GM12875 (cell line): ENCODE results near the gene ZSWIM1.

ENCODE experiments used
- H3K4me3 ChIP-seq: one replicate; pipeline ENCODE4 v1.5.1; 2011; ENCODE audit warnings: low read depth, low read length, control low read depth
- TF ChIP-seq, protein P1 (sequence below): IDR thresholded peaks from 2 replicates; pipeline ENCODE4 v1.5.1; 2011; ENCODE audit warnings: low read depth, mild to moderate bottlenecking, control low read depth, inconsistent platforms, low read length, moderate library complexity, borderline replicate concordance; ENCODE audit not compliant: insufficient read depth

The ZSWIM1 gene

DNA sequence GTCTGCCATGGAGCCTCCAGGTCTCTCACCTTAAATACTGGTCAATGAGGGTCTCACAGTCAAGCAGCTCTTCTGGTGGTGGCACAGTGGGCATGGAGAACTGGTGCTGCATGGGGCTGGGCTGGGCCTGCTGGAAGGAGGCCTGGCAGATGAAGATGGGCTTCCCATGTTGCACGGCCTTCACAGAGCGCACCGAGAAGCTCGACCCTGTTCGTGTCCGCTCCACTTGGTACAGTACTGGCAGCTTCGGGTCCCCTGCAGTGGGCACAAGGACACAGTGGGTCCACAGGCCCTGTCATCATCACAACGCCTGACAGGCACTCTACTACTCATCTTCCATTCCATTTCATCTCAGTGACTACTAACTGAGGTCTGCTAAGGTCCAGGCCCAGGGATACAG, 32.6 kb upstream of the ZSWIM1 start:
- TF ChIP-seq, protein P1, sequence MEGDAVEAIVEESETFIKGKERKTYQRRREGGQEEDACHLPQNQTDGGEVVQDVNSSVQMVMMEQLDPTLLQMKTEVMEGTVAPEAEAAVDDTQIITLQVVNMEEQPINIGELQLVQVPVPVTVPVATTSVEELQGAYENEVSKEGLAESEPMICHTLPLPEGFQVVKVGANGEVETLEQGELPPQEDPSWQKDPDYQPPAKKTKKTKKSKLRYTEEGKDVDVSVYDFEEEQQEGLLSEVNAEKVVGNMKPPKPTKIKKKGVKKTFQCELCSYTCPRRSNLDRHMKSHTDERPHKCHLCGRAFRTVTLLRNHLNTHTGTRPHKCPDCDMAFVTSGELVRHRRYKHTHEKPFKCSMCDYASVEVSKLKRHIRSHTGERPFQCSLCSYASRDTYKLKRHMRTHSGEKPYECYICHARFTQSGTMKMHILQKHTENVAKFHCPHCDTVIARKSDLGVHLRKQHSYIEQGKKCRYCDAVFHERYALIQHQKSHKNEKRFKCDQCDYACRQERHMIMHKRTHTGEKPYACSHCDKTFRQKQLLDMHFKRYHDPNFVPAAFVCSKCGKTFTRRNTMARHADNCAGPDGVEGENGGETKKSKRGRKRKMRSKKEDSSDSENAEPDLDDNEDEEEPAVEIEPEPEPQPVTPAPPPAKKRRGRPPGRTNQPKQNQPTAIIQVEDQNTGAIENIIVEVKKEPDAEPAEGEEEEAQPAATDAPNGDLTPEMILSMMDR = no peak
- no peak overlapping the region for H3K4me3 ChIP-seq

DNA sequence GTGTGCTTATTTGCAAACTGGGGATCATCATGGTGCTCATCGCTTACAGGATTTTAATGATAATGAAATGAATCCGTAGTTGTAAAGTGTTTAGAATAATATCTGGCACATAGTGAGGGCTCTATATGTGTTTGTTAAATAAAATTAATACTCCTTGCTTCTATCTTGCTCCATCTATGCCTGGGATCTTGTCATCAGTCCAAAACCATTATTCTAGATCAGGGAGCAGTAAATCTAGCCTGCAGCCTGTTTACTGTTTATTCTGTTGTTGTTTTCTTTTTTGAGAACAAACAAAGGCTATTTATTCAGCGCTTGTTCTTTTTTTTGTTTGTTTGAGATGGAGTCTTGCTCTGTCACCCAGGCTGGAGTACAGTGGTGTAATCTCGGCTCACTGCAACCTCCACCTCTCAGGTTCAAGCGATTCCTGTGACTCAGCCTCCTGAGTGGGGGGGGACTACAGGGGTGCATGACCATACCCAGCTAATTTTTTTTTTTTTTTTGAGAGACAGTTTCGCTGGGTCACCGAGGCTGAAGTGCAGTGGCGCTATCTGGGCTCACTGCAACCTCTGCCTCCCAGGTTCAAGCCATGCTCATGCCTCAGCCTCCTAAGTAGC, 32.0 kb upstream of the ZSWIM1 start:
- TF ChIP-seq, protein P1 = no peak
- no peak overlapping the region for H3K4me3 ChIP-seq

DNA sequence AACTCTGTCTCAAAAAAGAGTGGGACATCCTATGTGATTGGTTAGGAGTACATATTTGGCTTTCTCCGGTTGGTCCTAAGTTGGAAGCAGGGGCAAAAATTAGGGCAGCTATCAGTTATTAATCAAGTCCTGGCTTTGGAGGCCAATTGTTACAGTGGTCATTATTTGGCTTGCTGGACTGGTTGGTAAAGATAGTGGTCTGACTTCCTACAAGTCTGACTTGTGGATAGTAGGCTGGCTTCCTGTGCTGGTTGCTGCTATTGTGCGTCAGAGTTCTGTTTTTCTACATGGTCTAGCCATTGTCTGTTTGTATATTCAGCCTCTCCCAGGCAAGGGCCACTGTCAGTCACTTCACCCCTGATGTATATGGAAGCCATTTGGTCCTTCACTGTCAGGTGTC, 30.8 kb upstream of the ZSWIM1 start:
- TF ChIP-seq, protein P1 = no peak

DNA sequence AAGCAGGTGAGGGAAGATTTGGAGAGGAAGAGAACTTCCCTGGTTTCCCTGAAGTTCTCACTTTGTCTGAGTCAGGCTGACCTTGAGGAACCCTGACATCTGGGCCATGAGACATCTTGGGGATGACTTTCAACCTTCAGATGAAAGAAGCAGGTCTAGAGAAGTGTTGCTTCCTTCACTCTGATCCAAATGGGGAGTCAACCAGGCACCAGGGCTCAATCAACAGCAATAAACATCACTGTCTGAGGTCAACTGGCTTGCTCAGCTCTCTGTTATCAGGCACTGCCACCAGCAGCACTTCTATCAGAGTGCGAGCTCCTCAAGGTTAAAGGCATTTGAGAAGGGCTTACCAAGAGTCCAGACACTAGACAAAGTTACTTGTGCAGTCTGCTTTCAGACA, 30.1 kb upstream of the ZSWIM1 start:
- TF ChIP-seq, protein P1 = no peak
- H3K4me3 ChIP-seq = no peak overlapping the region

More for the DNA sequence above, 30.8 kb upstream of the ZSWIM1 start:
- no peak overlapping the region for H3K4me3 ChIP-seq

DNA sequence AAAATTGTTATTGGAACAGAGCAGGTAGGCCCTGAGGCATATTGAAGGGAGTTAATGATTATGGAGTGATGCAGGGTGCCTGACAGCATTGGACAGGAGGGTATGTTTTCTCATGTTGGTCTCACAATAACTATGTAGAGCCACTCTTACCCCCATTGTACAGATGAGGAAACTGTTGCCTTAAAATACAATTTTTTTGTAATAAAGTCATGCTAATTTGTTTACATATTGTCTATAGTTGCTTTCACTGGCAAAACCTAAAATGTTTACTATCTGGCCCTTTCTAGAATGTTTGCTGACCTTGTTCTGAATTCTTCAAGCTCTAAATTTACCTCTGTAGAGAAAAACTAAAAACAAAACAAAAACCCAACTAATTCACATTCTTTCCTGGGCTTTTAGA, 29.5 kb upstream of the ZSWIM1 start:
- TF ChIP-seq, protein P1 = no peak
- no peak overlapping the region for H3K4me3 ChIP-seq

DNA sequence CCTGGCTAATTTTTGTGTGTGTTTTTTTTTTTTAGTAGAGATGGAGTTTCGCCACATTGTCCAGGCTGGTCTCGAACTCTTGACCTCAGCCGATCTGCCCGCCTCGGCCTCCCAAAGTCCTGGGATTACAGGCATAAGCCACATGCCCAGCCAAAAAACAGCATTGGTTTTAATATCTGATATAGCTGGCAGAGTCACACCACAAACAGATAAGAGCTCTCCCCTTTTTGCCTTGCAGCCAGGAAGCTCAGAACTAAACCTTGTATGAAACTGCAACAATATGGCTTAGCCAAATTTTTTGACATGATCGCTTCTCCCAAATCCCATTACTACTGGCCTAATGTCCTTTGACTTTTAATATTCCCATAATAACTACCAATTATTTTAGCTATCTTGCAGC, 28.7 kb upstream of the ZSWIM1 start:
- TF ChIP-seq, protein P1 = no peak
- no peak overlapping the region for H3K4me3 ChIP-seq

DNA sequence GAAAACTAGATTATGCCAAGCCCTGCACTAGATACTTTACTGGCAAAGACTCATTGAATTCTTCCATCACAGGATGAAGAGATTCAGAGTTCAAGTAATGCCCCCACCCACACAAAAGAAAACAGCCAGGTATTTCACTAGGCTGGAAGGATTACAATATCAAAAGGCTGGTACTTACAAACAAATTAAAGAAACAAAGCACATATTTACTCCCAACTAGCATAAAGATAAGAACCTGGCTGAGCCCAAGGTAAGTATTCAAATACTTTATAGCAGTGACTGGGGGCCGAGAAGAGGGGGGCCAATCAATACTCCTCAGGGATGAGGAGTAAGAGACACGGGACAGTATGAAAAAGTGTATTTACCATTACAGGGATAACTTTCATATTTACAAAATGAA, 27.5 kb upstream of the ZSWIM1 start:
- H3K4me3 ChIP-seq = no peak overlapping the region
- TF ChIP-seq, protein P1 = no peak
